Subcutaneous adipose tissue (tissue), 4 donors: Measurements from ENCODE around the gene SPEM1. TPM values are rescaled to one million over a fixed set of nuclear protein-coding genes. Genes with fewer than 3 reads are reported as not detected.

ENCODE experiments used
- total RNA-seq, 4 donors: library from RNA; depleted of rRNA; stranded (reverse); fragments of >200 nt; gene quantifications; one replicate each; pipeline ENCODE4 v1.1.0, GENCODE V29; 2016
- TF ChIP-seq, protein P1 (sequence below): fragments of 450-650 bp; IDR thresholded peaks from one replicate; pipeline ENCODE4 v1.5.1; 2016; ENCODE audit warnings: low read depth, mild to moderate bottlenecking, control low read depth, antibody characterized with exemption, moderate library complexity

SPEM1 gene
- total RNA-seq, 4 donors from 2014 or later, result not detected

DNA sequence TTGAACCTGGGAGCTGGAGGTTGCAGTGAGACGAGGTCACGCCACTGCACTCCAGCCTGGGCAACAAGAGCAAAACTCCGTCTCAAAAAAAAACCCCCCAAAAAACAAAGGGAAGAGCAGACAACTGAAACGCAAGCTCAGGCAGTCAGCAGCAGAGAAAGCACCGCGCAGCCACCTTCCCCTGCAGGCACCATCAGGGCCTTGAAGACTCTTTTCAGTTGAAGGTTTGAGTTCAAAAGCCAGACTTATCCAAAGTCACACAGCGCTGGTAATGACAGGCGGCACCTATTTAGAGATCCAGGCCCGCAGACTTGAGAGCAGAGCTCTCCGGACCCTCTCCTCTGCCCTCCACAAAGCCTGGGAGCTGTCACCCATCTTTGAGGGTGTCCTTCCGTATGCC is 48.2 kb downstream of the SPEM1 start:
- TF ChIP-seq, protein P1, sequence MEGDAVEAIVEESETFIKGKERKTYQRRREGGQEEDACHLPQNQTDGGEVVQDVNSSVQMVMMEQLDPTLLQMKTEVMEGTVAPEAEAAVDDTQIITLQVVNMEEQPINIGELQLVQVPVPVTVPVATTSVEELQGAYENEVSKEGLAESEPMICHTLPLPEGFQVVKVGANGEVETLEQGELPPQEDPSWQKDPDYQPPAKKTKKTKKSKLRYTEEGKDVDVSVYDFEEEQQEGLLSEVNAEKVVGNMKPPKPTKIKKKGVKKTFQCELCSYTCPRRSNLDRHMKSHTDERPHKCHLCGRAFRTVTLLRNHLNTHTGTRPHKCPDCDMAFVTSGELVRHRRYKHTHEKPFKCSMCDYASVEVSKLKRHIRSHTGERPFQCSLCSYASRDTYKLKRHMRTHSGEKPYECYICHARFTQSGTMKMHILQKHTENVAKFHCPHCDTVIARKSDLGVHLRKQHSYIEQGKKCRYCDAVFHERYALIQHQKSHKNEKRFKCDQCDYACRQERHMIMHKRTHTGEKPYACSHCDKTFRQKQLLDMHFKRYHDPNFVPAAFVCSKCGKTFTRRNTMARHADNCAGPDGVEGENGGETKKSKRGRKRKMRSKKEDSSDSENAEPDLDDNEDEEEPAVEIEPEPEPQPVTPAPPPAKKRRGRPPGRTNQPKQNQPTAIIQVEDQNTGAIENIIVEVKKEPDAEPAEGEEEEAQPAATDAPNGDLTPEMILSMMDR, result no peak

DNA sequence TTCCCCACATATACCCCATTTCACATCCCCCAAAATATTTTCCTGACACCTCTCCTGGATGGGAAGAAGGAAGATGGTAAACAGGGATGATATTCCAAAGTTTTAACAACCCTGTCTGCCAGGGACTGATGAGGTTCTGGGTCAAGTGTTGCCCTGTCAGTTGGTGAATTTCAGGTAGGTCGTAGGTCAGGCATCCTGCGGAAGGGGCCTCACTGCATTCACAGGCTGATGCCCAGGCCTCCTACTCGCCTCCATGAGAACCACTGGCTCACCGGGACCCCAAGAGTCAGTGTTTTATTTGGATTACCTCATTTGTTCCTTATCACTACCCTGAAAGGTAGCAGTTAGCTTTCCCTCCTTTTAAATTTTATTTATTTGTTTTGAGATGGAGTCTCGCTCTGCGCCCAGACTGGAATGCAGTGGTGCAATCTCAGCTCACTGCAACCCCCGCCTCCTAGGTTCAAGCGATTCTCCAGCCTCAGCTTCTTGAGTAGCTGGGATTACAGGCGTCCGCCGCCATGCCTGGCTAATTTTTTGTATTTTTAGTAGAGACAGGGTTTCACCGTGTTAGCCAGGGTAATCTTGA is 48.8 kb downstream of the SPEM1 start:
- TF ChIP-seq, protein P1, result no peak

Other genes with a start within 250 kb of the SPEM1 start
- 1 to 10 TPM; 2.4 to 5.9 (median 3.8) TPM for gene ASGR1, start 241.0 kb upstream of the SPEM1 start, total RNA-seq
- gene DLG4, start 200.5 kb upstream of the SPEM1 start, total RNA-seq, result 10 to 100 TPM in 1 of 4 donors, 1 to 10 TPM in 3; 3.3 to 17.0 (median 6.9) TPM
- gene ACADVL, start 200.4 kb upstream of the SPEM1 start, total RNA-seq, result 1,000 to 10,000 TPM in 1 of 4 donors, 100 to 1,000 TPM in 3; 533 to 1,103 (median 672) TPM
- 10 to 100 TPM; 23.5 to 36.5 (median 27.1) TPM for gene DVL2, start 185.8 kb upstream of the SPEM1 start, total RNA-seq
- 10 to 100 TPM; 14.5 to 27.6 (median 19.3) TPM for gene PHF23, start 180.9 kb upstream of the SPEM1 start, total RNA-seq
- gene GABARAP, start 177.9 kb upstream of the SPEM1 start, total RNA-seq, result 100 to 1,000 TPM; 350 to 658 (median 462) TPM
- gene CTDNEP1, start 168.6 kb upstream of the SPEM1 start, total RNA-seq, result 10 to 100 TPM; 71.8 to 86.4 (median 81.1) TPM
- gene ELP5, start 168.1 kb upstream of the SPEM1 start, total RNA-seq, result 10 to 100 TPM; 20.7 to 43.4 (median 25.3) TPM
- 10 to 100 TPM in 2 of 4 donors, 1 to 10 TPM in 2; 3.7 to 26.9 (median 13.2) TPM for gene CLDN7, start 157.8 kb upstream of the SPEM1 start, total RNA-seq
- 10 to 100 TPM in 2 of 4 donors, 1 to 10 TPM in 2; 5.6 to 91.4 (median 13.8) TPM for gene SLC2A4, start 138.6 kb upstream of the SPEM1 start, total RNA-seq
- gene YBX2, start 125.7 kb upstream of the SPEM1 start, total RNA-seq, result 10 to 100 TPM in 1 of 4 donors, 1 to 10 TPM in 1, under 1 TPM in 2; 0.82 to 14.1 (median 2.0) TPM
- 100 to 1,000 TPM; 144 to 174 (median 153) TPM for gene EIF5A, start 112.7 kb upstream of the SPEM1 start, total RNA-seq
- 10 to 100 TPM; 52.7 to 89.2 (median 75.6) TPM for gene GPS2, start 105.0 kb upstream of the SPEM1 start, total RNA-seq
- 10 to 100 TPM in 3 of 4 donors, 1 to 10 TPM in 1; 4.9 to 22.6 (median 11.2) TPM for gene NEURL4, start 91.0 kb upstream of the SPEM1 start, total RNA-seq
- 1 to 10 TPM; 1.8 to 8.4 (median 4.0) TPM for gene ACAP1, start 83.8 kb upstream of the SPEM1 start, total RNA-seq
- gene KCTD11, start 68.2 kb upstream of the SPEM1 start, total RNA-seq, result 10 to 100 TPM in 1 of 4 donors, 1 to 10 TPM in 3; 4.9 to 13.8 (median 7.2) TPM
- not detected for gene TMEM95, start 65.2 kb upstream of the SPEM1 start, total RNA-seq
- gene TNK1, start 39.2 kb upstream of the SPEM1 start, total RNA-seq, result 1 to 10 TPM in 3 of 4 donors, under 1 TPM in 1; 0.51 to 1.9 (median 1.1) TPM
- gene PLSCR3, start 25.8 kb upstream of the SPEM1 start, total RNA-seq, result 10 to 100 TPM in 3 of 4 donors, 1 to 10 TPM in 1; 9.1 to 21.3 (median 16.2) TPM
- gene TMEM256, start 16.2 kb upstream of the SPEM1 start, total RNA-seq, result 100 to 1,000 TPM in 2 of 4 donors, 10 to 100 TPM in 2; 76.7 to 134 (median 109) TPM
- 1 to 10 TPM; 3.1 to 6.8 (median 4.2) TPM for gene NLGN2, start 12.5 kb upstream of the SPEM1 start, total RNA-seq
- gene SPEM2, start 5.3 kb downstream of the SPEM1 start, total RNA-seq, result not detected
- gene SPEM3, start 8.5 kb downstream of the SPEM1 start, total RNA-seq, result not detected
- 1 to 10 TPM; 2.9 to 7.8 (median 5.9) TPM for gene TMEM102, start 15.1 kb downstream of the SPEM1 start, total RNA-seq
- 1 to 10 TPM in 2 of 4 donors, under 1 TPM in 1, not detected in 1; 0.88 to 1.3 (median 1.2) TPM for gene FGF11, start 19.2 kb downstream of the SPEM1 start, total RNA-seq
- 10 to 100 TPM in 1 of 4 donors, 1 to 10 TPM in 3; 2.4 to 10.4 (median 9.8) TPM for gene CHRNB1, start 24.7 kb downstream of the SPEM1 start, total RNA-seq
- 10 to 100 TPM; 34.2 to 58.0 (median 39.3) TPM for gene ZBTB4, start 59.3 kb downstream of the SPEM1 start, total RNA-seq
- gene SLC35G6, start 61.1 kb downstream of the SPEM1 start, total RNA-seq, result not detected
- gene POLR2A, start 64.0 kb downstream of the SPEM1 start, total RNA-seq, result 100 to 1,000 TPM in 1 of 4 donors, 10 to 100 TPM in 3; 31.1 to 123 (median 58.5) TPM
- 10 to 100 TPM; 21.2 to 61.9 (median 58.7) TPM for gene TNFSF12, start 128.7 kb downstream of the SPEM1 start, total RNA-seq
- 10 to 100 TPM; 22.8 to 69.5 (median 53.1) TPM for gene TNFSF13, start 138.4 kb downstream of the SPEM1 start, total RNA-seq
- gene SENP3, start 141.6 kb downstream of the SPEM1 start, total RNA-seq, result 10 to 100 TPM; 41.6 to 64.7 (median 56.8) TPM
- gene CD68, start 159.3 kb downstream of the SPEM1 start, total RNA-seq, result 100 to 1,000 TPM in 3 of 4 donors, 10 to 100 TPM in 1; 56.9 to 609 (median 149) TPM
- 10 to 100 TPM; 53.9 to 94.2 (median 77.7) TPM for gene MPDU1, start 163.5 kb downstream of the SPEM1 start, total RNA-seq
- gene SOX15, start 169.8 kb downstream of the SPEM1 start, total RNA-seq, result 1 to 10 TPM in 1 of 4 donors, not detected in 3; 1.0 TPM
- gene FXR2, start 194.6 kb downstream of the SPEM1 start, total RNA-seq, result 10 to 100 TPM; 12.2 to 35.0 (median 25.1) TPM
- 100 to 1,000 TPM in 1 of 4 donors, 10 to 100 TPM in 3; 69.6 to 126 (median 85.0) TPM for gene SAT2, start 207.5 kb downstream of the SPEM1 start, total RNA-seq
- 1 to 10 TPM in 2 of 4 donors, under 1 TPM in 2; 0.44 to 2.1 (median 1.1) TPM for gene SHBG, start 209.8 kb downstream of the SPEM1 start, total RNA-seq
- under 1 TPM in 1 of 4 donors, not detected in 3; 0.38 TPM for gene ATP1B2, start 230.6 kb downstream of the SPEM1 start, total RNA-seq